ENCODE results near the gene MMP13.

MMP13 gene

DNA sequence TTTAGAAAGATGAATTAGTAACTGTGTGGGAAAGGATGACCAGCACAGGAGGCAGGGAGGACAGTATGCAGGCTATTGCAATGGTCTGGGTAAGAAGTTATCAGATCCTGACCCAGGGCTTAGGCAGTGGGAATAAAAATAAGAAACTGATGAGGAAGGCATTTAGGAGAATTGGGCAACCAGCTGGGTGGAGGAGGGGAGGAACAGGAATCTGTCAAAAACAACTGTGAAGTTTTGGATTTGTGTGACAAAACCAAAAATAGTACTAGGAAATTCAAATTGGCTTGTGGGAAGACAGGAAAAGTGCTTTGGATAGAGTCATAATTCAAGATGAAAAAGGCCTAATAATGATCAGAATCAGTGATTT, 27.9 kb downstream of the MMP13 start:
- no peaks in the 10 kb centered on the region for H3K9me3 ChIP-seq
- TF ChIP-seq, protein P1, sequence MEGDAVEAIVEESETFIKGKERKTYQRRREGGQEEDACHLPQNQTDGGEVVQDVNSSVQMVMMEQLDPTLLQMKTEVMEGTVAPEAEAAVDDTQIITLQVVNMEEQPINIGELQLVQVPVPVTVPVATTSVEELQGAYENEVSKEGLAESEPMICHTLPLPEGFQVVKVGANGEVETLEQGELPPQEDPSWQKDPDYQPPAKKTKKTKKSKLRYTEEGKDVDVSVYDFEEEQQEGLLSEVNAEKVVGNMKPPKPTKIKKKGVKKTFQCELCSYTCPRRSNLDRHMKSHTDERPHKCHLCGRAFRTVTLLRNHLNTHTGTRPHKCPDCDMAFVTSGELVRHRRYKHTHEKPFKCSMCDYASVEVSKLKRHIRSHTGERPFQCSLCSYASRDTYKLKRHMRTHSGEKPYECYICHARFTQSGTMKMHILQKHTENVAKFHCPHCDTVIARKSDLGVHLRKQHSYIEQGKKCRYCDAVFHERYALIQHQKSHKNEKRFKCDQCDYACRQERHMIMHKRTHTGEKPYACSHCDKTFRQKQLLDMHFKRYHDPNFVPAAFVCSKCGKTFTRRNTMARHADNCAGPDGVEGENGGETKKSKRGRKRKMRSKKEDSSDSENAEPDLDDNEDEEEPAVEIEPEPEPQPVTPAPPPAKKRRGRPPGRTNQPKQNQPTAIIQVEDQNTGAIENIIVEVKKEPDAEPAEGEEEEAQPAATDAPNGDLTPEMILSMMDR (IDR thresholded peaks at IDR 0.05; ENCODE audit: low read depth, low read length) = no peak
- no peak for DNase-seq
- H3K4me3 ChIP-seq (ENCODE audit: low read depth, low read length) = no peak overlapping the region
- no peaks in the 10 kb centered on the region for H3K36me3 ChIP-seq
- H3K4me1 ChIP-seq = no peaks in the 10 kb centered on the region
- no peaks in the 10 kb centered on the region; the same call in 1 of the 2 replicates for H3K27me3 ChIP-seq

DNA sequence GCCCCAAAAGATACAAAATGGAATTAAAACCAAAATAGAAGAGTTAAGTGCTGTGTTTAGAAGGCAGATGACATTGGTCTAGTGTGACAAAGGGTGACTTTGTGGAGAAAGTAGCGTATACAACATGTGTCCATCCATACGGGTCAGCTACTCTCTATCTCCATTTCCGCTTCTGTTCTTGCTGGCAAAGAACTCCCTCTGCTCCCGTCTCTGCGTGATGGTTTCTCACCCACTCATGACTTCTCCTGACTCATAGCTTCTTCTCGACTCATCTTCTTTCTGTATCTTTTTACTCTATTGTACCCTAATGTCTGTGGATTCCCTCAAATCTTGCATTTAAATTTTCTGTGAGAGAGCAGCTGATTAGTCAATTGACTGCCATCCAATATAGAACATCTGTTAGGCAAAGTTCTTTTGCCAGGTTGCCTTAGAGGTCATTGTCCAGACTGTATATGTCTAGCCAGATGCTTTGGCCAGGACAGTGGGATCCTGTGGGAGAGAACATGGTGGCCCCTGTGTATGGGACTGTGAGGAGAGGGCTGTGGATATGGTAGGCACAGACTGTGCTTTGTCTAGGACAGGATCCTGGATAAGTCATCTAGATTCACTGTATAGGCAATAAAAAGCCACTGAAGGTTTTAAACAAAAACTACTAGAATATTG, 28.4 kb downstream of the MMP13 start:
- Histone ChIP-seq H3K36me3 (no peaks in the 10 kb centered on the region), H3K9me3 (no peaks in the 10 kb centered on the region), H3K4me1 (no peaks in the 10 kb centered on the region), H3K4me3 (ENCODE audit: low read depth, low read length) (no peak overlapping the region), H3K27me3 (no peaks in the 10 kb centered on the region; the same call in 1 of the 2 replicates)
- no peak for DNase-seq
- TF ChIP-seq, protein P1 (IDR thresholded peaks at IDR 0.05; ENCODE audit: low read depth, low read length) = no peak

DNA sequence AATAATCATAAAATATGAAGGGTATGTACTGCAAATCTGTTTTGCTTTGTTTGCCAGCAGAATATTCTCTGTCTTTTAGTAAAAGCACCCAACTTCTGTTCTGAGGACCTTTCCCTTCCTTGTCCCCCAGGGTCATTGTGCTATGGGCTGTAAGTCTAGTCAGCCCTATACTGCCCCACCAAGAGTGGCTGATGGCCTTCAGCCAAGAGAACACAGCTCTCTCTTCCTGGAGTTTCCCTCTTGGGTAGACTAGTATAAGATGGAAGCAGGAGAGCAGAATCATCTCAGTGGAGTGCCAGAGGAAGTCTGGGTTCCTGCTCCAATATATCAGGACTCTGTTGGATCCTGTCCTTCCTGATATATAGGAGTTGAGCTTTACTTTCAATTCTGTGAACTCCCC, 29.0 kb downstream of the MMP13 start:
- Histone ChIP-seq H3K36me3 (no peaks in the 10 kb centered on the region), H3K27me3 (no peaks in the 10 kb centered on the region; the same call in 1 of the 2 replicates), H3K4me1 (no peaks in the 10 kb centered on the region), H3K4me3 (ENCODE audit: low read depth, low read length) (no peak overlapping the region), H3K9me3 (no peaks in the 10 kb centered on the region)
- DNase-seq = no peak
- TF ChIP-seq, protein P1 (IDR thresholded peaks at IDR 0.05; ENCODE audit: low read depth, low read length) = no peak

DNA sequence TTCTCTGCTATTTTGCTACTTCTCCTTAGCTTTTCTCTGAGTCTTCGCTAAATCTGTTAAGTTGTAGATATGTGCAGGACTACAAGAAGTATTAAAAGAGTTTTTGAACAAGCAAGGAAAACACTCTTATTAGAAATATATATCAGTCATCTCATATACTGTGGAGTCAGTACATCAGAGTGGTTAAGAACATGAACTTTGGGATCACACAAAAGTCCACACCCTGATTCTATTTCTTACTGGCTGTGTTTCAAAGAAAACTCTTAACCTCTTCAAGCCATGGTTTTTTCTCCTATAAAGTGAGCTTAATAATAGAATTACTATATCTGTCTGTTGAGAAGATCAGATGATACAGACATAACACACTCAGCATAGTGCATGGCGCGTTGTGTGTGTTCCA, 29.5 kb downstream of the MMP13 start:
- no peak for DNase-seq
- TF ChIP-seq, protein P1 (IDR thresholded peaks at IDR 0.05; ENCODE audit: low read depth, low read length) = no peak
- H3K9me3 ChIP-seq = no peaks in the 10 kb centered on the region
- H3K4me1 ChIP-seq = no peaks in the 10 kb centered on the region
- no peaks in the 10 kb centered on the region for H3K36me3 ChIP-seq
- H3K27me3 ChIP-seq = no peaks in the 10 kb centered on the region; the same call in 1 of the 2 replicates
- no peak overlapping the region for H3K4me3 ChIP-seq (ENCODE audit: low read depth, low read length)

DNA sequence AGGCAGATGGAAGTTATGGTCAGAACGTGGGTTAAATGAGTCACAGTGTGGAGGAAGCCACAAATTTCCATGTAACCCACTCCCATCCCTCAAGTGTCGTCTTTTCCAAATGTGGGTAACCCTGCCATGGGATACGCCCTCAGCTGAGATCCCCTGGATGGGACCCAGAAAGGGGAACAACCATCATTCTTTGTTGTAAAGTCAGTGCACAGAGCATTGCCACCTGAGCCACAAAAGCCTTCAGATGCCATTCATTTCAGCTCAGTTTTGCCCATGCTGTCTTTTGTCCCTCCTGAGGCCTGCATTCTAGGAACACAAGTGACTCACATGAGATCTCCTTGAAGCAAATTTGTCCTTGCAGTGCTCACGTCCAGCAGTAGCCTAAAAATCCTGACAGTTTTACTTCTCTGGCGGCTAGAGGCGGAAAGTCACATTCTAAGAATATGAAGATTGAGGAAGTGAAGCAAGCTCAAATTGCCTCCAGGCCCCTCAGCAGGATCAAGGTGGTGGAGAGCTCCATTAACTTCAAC, 30.6 kb downstream of the MMP13 start:
- H3K9me3 ChIP-seq = 0 out of 2 replicates have a peak, but pooled peaks cover 2% of the 10 kb centered on the region
- peaks cover 5% of the 10 kb centered on the region; the same call in 1 of the 2 replicates for H3K27me3 ChIP-seq
- no peaks in the 10 kb centered on the region for H3K36me3 ChIP-seq
- no peak for DNase-seq
- H3K4me1 ChIP-seq = no peaks in the 10 kb centered on the region
- no peak overlapping the region for H3K4me3 ChIP-seq (ENCODE audit: low read depth, low read length)
- TF ChIP-seq, protein P1 (IDR thresholded peaks at IDR 0.05; ENCODE audit: low read depth, low read length) = no peak

DNA sequence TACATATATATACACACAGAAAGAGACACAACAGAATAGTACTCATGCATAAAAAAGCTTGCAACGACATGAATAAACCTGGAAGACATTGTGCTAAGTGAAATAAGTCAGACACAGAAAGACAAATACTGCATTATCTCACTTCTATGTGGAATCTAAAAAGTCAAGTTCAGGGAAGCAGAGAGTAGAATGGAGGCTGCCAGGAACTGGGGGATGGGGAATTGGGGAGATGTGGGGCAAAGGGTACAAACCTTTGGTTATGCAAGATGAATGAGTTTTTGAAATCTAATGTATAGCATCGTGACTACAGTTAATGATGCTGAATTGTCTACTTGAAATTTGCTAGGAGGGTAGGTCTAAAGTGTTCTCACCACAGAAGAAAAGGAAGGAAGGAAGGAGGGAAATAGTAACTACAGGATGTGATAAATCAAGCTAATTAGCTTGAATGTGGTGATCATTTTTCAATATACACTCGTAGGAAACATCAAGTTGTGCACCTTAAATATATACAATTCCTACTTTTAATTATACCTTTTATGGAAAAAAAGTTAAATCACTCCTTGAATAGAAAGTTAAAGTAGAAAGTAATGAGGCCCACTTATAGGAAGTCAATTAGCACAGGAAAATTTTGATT, 33.8 kb downstream of the MMP13 start:
- TF ChIP-seq, protein P1 (IDR thresholded peaks at IDR 0.05; ENCODE audit: low read depth, low read length) = no peak
- Histone ChIP-seq H3K27me3 (peaks cover 9% of the 10 kb centered on the region), H3K36me3 (no peaks in the 10 kb centered on the region), H3K4me3 (ENCODE audit: low read depth, low read length) (no peak overlapping the region), H3K4me1 (no peaks in the 10 kb centered on the region), H3K9me3 (0 out of 2 replicates have a peak, but pooled peaks cover 2% of the 10 kb centered on the region)
- DNase-seq = no peak
